IPS-11a (cell line): ENCODE results near the gene C10orf53.
"Not testable (repeated sequence)": the region's sequence is repeated elsewhere in the genome, so short reads cannot be mapped to it uniquely, and the experiment has no call there.

Experiments used
- H3K4me3 ChIP-seq: one replicate; pipeline ENCODE4 v1.5.1; 2013; ENCODE audit warnings: low read depth, low read length, control low read depth

The C10orf53 gene

GRCh38 chr10:49652421-49653272, 26.8 kb upstream of the C10orf53 start:
- no peak overlapping the region for H3K4me3 ChIP-seq

- no peak overlapping the region for H3K4me3 ChIP-seq
These were observed 26.1 kb upstream of the C10orf53 start for GRCh38 chr10:49653273-49653929.

DNA sequence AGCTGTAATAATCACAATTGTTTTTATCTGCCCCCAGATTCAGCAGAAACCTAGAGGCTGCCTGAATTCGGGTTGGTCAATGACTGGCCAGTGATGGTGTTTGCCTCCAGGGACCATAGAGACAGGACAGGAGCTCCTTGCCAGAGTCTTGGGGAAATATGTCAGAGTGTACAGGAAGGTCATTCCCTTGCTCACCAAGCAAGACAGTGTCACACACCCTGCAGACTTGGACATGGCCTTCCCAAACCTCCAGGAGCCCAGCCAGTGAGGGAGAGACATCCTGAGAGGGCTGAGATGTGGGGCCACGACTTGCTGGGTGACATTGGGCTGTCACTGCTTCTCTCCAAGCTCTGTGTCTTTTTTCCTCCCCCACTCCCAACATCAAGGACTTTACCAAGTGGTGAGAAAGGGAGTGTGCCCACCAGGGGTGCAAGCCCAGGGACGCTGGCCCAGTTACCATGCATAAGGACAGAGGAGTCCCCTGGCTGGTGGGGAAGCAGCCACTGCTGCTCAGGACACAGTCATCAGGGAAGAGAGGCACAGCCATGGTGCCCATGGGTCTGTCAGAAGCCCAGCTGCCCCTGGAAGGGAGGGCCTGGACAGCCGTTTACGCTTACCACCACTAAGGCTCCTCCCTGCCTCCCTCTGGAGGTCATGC, 25.3 kb upstream of the C10orf53 start:
- H3K4me3 ChIP-seq: no peak overlapping the region

DNA sequence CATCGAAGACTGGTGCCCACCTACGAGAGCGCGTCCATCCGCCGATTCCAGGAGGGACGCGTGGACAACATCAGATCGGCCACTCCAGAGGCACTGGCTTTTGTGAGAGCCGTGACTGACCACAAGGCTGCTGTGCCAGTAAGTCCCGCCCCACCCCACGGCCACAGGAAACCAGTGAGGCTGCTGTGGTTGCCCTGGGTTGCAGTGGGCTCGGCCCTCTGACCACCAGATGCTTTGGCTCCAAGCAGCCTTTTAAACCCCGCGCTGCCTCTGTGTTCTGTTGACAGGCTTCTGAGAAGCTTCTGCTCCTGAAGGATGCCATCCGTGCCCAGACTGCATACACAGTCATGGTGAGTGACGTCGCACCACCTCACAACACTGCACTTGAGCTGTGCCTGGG, 24.4 kb upstream of the C10orf53 start:
- H3K4me3 ChIP-seq: no peak overlapping the region

- no peak overlapping the region for H3K4me3 ChIP-seq
These were observed 22.5 kb upstream of the C10orf53 start for GRCh38 chr10:49656845-49657493.

- no peak overlapping the region for H3K4me3 ChIP-seq
These were observed 21.8 kb upstream of the C10orf53 start for GRCh38 chr10:49657606-49658005.

- no peak overlapping the region for H3K4me3 ChIP-seq
These were observed 18.2 kb upstream of the C10orf53 start for GRCh38 chr10:49661140-49661856.

DNA sequence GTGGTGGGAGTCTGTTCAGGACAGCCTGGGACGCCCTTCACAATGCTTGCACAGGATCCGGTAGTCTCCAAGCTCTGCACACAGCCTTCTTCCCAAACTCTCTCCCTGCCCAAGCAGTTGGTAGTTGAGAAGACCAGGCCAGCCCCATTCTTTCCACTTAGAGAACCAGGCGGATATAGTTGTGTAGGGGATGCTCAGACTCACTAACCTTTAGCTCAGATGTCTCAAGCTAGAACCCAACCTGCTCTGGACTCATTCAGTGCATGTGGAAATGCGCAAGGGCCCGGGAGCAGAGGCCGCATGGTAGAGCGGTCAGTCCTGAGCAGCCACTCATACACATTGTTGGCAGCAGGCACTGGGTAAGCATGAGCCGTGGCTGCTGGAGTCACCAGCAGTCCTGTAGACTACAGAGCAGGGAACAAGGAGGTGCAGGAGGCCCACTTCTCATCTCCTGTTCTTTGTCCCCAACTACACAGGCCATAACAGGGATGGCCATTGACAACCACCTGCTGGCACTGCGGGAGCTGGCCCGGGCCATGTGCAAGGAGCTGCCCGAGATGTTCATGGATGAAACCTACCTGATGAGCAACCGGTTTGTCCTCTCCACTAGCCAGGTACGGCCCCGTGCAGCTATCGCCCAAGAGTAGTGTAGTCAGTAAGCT, 17.2 kb upstream of the C10orf53 start:
- no peak overlapping the region for H3K4me3 ChIP-seq

- H3K4me3 ChIP-seq: no peak overlapping the region
These were observed 15.9 kb upstream of the C10orf53 start for GRCh38 chr10:49663596-49663995.

- no peak overlapping the region for H3K4me3 ChIP-seq
These were observed 15.2 kb upstream of the C10orf53 start for GRCh38 chr10:49664006-49664841.

GRCh38 chr10:49664842-49665355, 14.6 kb upstream of the C10orf53 start:
- H3K4me3 ChIP-seq: no peak overlapping the region

DNA sequence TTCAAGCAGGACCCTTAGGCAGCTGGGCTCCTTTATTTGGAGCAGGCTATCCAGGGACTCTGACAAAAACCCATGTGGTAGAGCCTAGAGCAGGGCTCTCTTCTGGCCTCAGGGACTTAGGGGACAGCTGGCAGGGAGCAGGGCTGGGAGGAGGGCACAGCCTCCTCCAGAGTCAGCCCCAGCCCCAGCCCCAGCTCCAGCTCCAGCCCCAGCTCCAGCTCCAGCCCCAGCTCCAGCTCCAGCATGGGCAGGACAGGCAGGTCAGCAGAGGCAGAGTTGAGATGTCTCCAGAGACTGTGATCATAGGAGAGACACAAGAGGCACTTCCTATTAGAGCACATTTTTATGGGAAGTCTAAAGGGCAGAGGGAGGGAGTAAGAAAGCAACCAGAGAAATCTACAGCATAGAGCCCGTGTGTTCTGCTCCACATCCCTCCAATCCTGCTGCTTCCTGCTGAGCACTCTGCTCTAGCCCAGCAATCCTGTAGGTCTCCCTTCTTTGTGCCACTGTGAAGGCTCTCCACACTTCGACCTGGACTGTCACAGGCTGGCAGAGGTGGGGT, 13.3 kb upstream of the C10orf53 start:
- H3K4me3 ChIP-seq: no peak overlapping the region

DNA sequence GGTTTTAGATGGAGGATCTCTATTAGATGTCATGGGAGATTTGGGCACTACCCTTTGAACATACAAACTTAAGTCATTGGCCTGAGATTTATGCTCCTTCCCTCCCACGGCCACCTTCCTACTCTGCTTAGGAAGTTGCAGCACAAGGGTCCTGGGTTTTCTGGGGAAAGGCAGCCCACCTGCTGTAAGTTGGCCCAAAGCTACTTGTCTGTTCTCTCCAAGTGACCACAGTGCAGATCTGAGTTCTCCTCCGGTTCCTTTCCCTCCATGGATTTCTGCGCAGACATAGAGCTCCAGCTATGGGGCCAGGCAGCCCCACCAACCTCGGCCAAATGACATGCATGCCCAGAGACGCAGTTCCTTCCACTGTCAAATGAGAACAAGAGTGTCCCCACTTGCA, 12.8 kb upstream of the C10orf53 start:
- no peak overlapping the region for H3K4me3 ChIP-seq

DNA sequence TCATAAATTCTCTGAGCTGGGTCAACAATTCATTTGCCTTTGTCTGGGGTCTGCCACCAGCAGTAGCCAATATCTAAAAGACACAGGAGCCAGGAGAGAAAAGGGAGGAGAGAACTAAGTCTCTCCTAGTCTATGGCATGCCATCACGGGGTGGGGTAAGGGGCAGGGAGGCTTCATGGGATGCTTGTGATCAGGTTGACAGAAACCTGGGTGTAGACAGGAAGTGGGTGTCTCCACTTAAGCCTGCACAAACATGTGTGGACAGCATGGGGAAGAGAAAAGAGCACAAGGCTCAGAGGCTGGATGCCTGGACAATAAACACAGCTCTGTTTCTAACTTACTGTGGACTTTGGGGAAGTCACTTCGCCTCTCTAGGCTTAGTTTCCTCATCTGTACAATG, 11.5 kb upstream of the C10orf53 start:
- no peak overlapping the region for H3K4me3 ChIP-seq

DNA sequence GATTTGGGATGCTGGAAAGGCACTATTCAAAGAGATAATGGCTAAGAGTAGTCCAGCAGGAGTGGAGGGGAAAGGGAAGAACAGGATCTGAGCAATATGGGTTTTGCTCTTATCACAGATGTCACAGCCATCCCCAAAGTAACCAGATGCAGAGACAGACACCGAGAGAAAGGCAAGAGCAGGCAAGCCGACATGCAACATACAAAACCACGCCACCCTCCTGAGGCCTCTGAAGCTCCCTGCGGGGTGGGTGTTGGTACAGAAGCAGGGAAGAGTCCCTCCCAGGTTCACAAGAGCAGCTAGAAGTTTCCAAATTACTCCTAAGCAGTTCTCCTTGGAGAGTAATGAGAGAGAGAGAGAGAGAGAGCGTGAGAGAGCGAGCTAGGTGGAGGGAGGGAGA, 10.8 kb upstream of the C10orf53 start:
- H3K4me3 ChIP-seq: no peak overlapping the region

GRCh38 chr10:49678827-49679479, 498 bp upstream of the C10orf53 start:
- peak overlapping the region; percentile 31 for H3K4me3 ChIP-seq

- H3K4me3 ChIP-seq: not testable (repeated sequence)
These were observed 3.0 kb downstream of the C10orf53 start for GRCh38 chr10:49682449-49682848.

DNA sequence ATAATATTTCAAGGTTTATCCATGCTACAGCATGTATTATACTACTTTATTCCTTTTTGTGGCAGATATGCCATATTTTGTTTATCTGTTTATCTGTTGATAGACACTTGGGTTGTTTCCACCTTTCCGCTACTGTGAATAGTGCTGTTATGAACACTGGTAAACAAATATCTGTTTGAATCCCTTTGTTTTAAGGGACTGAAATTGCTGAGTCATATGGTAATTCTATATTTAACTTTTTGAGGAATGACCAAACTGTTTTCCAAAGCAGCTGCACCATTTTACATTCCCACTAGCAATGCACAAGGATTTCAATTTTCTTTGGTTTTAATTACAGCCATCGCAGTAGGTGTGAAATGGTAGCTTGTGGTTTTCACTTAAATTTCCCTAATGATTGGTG, 3.4 kb downstream of the C10orf53 start:
- no peak overlapping the region for H3K4me3 ChIP-seq
